RPMI8226 (cell line): ENCODE data around the gene ZNF536.
"Not testable (repeated sequence)": the region's sequence is repeated elsewhere in the genome, so short reads cannot be mapped to it uniquely, and the experiment has no call there.

Experiments used
- DNase-seq: peaks from one replicate; pipeline ENCODE4 v3.0.0-alpha.2; 2015

Gene ZNF536

DNA sequence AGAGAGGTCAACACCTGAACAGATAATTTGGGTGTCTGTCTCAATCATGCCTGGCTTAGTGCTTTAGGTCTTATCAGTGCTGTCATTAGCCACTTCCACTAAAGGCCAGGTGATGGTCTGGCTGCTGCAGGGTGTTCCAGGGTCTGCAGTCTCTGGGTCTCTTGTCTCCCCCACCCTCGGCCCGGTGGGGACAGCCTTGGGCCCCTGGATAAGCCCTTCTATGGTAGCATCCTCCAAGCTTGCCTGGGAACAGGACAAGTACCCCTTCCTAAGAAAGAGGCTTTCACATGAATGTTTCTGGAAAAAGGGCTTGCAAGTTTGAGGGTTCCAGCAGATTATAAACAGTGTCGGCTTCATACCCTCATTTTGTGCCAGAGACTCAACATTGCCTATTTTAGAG is 29.3 kb upstream of the ZNF536 start:
- DNase-seq = no peak

DNA sequence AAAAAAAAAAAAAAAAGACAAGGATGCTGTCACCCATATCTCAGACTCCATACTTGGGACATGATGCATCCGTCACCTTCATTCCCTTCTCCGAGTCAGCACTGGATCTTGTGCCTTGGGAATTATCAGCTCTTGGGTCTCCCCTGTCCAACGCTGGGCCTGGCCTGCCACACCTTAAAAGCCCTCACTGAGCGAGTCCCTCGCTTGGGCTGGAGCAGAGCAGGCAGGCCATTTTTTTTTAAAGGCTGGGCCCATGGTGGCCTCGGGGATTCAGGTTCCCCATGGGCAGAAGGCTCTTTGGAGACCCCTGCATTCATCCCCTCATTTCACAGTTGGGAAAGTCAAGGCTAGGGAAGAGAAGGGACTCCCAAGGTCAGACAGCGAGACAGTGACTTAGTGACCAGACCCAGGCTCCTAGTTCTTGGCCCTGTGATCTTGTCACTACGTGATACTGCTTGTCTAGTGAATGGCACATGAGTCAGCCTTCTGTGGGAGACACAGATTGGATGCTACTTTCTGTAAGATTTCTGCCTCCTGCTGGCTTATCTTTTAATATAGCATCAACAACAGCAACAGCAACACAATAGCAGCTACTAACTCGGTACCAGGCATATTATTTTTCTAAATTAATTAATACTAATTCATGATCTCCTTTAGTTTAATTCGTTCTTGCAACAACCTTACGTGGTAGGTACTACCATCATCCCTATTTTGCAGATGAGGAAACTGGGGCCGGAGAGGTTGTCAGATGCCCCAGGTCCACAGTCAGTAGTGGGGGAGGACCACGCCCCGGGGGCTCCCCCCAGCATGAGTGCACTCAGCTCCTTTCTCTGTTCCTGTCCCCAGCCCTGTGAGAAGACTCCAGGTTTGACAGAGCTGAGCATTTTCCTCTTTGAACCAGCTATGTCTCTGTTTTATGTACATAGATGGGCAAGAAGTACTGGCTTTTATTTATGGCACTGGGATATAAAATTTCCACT is 27.4 kb upstream of the ZNF536 start:
- DNase-seq = no peak

DNA sequence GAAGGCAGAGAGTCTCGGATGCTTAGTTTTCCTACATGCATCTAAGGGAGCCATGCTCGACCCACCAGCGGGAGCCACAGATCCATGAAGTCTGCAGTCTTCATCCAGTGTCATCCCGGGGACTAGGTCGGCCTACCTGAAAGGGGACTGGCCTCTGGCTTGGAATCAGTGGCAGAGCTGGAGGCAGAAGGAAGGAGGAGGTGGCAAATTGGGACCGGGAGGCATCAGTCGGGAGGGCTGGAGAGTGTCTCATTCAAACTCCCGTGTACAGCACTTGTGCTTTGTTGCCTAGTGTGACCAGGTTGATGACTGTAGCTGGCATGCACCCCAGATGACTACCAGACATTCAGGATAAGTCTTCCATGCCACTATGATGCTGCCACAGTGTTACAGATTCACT is 26.5 kb upstream of the ZNF536 start:
- no peak for DNase-seq

DNA sequence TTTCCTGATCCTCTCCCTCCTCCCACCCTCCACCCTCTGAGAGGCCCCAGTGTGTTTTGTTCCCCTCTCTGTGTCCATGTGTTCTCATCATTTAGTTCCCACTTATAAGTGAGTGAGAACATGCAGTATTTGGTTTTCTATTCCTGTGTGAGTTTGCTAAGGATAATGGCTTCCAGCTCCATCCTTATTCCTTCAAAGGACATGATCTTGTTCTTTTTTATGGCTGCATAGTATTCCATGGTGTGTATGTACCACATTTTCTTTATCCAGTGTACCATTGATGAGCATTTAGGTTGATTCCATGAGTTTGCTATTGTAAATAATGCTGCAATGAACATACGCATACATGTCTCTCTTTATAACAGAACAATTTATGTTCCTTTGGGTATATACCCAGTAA is 25.7 kb upstream of the ZNF536 start:
- not testable (repeated sequence) for DNase-seq

DNA sequence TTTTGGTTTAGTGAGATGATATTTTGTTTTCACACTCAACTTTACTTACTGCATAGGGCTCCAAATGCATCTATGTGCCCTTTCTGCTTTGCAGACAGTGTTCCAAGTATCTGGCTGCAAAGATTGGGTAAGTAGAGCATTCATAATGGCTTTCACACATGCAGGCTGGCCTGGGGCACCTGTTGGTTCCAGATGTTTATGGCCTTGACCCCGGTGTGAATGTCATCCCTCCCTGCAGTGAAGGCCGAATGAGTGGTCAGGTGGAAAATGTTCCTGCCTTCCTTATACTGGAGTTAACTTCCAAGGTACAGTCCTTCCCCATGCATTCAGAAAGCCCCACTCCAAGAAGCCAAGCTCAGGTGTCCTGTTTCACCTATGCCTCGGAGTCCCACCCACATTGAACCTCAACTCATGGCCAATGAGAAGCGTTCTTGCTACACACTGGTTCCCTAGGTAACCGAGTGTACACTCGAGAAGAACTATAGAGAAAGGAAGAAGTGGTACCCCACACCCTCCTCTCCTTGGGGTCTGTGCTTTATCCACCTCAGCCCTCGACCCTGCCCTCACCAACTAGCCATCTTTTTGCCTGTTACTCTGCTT is 23.0 kb upstream of the ZNF536 start:
- DNase-seq = no peak

DNA sequence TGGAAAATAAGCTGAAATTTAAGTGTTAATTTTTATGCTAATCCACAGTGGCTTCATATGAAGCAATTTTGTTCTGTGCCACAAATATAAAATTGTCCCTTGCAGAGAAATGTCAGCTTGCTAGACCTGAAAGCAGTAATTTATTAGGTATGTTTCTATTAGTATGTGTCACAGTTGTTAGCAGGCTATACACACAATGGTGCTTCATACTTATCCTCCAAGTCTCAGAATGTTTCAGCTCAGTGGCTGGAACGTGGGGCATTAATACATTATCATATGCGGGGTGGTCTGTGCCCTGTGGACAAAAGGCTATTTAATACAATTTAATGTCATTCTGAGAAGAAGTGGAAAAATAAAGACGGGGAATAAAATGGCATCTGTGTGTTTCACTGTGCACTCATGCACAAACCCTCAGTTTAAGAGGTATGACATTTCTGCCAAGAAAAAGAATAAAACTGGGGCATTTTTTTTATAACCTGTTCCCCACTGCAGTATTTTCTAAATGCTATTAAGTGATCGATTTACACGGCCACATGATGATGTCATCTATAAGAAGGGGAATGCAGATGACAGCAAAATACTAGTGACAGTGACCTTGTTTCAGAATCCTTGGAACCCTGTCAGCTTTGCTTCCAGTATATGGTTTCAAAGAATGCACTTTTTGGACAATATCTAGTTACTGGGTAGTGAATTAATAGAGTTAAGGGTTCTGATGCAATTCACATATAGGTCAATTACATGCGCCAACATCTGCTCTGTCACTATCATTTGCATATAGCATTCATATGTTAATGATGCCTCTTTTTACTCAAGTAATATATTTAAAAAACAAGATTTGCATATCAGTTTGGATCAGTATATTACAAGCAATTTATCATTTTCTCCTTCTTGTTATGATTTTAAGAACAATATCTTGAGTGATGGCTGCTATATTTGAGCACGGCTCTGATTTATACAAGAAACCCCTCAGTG is 21.2 kb upstream of the ZNF536 start:
- DNase-seq = no peak

DNA sequence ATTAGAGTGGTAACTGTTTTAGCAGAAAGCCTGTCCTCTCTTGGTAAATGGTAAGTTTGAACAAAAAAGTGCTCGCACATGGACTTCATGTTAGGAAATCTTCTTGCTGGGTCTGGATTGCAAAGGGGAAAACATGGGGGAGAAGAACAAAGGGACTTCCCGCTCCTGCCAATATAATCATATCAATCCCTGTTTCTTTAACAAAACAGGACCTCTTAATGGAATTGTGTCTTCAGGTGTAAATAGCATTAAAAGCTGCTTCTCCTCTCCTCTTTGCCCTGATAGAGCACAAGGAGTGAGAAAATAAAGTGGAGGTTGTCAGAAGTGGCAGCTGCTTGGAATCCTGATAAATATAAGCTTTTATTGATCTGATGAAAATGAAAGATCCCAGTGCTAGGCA is 20.4 kb upstream of the ZNF536 start:
- DNase-seq = no peak

DNA sequence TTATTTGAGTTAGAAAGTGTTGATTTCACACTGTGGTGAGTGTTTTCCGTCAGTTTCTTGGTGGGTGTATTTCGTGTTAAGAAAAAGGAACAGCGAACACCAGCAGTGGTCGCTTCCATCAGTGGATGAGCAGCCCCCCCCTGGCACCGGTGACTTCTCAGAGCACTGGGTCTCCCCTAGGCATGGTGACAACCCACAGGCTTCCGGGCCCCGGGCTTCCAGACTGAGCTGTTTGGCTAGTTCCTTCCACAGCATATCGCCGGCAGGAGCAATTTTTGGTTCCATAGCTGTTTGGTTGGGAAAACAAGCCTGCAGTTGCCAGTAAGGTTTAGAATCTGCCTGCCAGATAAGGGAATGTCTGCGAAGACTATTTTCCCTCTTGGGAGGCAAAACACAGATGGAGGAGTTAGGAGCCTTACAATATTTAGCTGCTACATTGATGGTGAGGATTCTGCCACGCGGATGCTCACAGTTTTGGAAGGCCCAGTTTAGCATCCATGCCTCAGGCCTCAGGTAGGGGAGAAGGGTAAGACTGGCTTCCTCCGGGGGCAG is 18.7 kb upstream of the ZNF536 start:
- DNase-seq = no peak

DNA sequence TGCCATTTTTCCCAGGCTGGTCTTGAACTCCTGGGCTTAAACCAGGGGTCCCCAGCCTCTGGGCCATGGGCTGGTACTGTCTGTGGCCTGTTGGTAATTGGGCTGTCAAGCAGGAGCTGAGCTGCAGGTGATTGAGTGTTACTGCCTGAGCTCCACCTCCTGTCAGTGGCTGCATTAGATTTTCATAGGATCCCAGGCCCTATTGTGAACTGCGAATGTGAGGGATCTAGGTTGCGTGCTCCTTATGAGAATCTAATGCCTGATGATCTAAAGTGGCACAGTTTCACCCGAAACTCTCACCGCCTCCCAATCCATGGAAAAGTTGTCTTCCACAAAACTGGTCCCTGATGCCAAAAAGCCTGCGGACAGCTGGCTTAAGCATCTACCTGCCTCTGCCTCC is 16.6 kb upstream of the ZNF536 start:
- no peak for DNase-seq

DNA sequence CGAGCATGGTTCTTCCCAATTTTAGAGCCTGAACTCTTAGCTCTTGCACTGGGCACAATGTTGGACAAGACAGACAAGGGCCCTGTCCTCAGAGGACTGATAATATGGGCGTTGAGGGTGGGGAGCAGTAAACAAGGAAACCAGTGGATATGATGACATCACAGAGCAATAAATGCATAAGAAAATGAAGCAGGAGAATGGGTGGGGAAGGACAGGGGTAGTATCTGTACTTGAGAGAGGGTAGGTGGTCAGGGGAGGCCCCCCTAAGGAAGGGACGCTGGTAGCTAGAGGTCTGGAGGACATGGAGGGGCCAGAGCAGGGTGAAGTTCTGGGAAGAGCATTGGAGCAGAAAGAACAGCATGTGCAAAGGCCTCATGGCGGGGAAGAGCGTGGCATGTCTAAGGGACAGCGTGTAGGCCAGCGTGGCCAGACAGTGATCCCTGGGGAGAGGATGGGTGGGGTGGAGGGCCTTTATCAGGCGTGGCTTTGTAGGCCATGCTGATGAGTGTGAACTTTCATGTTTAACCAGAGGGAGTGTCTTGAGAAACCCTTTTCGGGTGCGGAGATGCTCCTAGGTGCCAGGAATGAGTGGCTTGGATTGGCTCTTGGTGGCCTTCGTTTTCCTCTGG is 15.1 kb upstream of the ZNF536 start:
- DNase-seq = no peak

DNA sequence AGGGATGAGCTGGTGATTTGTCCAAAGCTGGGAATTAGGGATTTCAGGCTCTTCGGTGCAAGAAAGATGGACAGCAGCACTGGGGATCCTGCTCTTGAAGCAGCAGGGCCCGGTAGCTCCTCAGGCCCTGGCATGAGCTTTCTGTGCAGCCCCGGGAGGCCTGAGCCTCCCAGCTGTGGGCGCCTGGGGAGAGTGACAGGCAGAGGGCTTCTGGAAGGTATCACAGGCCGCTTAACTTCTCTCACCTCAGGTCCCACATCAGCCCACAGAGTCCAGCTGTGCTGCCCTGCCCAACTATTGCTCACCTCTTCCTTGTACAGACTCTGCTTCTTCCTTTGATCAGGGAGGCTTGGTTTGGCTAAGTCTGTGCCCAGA is 14.6 kb upstream of the ZNF536 start:
- no peak for DNase-seq

DNA sequence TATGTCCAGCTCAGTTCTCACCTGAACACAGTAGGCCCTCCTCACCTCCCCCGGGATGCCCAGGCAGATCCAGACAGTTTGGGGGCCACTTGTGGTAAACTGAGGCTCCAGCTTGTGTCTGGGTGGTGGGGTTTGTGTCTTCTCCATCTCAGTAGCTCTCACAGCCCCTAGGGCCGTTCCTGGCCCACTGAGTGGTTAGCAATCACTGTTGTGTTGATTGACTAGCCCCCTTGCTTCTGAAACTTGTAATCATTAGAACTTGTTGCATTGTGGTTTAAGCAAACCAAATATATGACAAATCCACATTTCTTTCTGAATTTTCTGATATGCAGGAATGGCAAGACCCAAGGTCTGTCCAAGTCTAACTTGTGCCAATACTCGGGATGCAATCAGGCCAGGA is 13.9 kb upstream of the ZNF536 start:
- no peak for DNase-seq

DNA sequence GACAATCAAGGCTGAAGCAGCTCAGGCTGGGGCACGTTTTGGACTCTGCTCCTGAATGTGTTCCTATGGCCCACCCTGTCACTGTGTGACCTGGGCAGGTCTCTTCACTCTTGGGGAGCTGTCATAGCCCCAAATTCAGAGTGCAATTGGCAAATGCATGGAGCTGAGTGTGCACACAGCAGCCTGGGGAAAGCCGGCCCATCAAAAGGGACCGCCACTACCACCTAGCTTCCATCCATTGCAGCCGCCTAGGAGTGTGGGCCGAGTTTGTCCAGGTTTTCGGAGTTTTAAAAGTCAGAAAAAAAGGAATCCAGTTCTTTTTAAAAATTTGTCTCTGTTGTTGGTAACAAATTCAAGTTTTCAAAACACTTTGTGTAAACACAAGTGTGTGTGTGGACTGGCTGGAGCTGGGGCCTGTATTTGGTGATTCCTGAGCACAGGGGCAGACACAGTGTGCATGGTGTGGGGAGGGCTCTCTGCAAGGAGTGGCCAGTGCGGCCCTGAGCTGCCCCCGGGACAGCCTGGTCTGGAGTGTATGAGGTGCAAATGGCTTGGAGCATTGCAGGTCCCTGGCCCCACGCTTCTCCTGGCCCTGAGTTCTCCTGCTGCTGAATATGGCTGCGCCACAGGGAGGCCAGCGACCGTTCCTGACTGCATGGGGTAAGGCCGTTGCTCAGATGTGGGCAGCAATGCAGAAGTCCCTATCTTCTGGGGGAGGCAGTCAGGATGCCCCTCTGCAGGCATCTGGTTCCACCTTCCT is 13.2 kb upstream of the ZNF536 start:
- no peak for DNase-seq

DNA sequence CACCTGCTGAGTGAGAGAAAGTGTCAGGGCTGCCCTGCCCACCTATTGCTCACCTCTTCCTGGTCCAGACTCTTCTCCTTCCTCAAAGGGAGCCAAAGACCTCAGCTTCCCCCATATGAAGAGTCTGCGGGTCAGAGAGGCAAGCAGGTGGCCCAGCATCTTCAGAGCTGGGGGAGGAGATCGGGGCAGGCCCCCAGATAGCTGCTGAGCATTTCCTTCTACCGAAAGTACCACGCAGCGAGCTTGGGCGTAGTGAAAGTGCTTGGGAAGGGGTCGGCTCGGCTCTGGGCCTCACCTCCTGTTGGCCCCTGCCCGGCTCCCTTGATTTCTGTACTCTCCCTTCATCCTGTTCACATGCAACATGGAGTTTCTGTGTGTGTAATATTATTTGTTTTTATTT is 12.2 kb upstream of the ZNF536 start:
- no peak for DNase-seq

DNA sequence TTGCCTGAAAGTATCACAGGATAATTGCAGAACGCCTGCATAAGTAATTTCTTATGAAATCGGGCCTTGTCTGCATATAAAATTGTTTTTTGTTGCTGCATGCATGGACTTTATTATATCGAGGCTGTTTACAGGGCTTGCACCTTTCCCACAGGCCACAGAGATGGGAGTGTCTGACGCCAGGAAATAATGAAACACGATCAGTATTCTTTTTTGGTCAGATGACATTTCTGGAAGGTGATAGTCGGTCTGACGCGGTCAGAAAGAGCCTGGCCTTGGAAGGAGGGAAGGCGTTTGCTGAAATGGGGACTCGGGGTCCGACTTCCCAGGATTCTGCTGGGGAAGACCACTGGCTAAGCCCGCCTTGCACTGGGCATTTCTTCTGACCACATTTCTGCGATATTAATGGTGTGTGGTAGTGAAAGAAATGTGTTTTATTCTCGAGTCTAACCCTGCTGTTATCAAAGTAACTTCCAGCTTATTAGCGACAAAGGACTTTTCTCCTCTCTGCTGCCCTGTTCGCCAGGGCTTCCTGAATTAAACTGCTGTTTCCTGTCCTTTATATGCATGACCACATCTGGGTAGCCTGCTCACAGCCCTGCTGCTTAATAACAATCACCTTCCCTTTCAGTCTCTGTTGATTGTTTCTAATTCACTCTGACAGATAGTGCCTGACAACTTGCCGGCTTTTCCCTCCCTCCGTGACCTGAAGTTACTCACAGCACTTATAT is 11.6 kb upstream of the ZNF536 start:
- DNase-seq = no peak

DNA sequence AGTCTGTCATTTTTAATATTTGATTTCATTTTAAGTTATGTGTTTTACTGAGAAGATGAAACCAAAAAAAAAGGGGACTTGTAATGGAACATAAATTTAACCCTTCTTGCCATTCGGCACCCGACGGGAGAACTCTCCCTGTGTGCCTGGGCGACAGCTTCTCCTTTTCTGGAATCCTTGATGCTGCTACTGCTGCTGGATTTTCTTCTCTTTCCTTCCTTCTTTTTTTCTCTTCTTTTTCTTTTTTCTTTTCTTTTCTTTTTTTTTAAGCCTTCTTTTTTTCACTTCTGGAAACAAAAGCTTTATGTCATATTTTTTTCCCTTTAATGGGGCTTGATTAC is 11.1 kb upstream of the ZNF536 start:
- no peak for DNase-seq

DNA sequence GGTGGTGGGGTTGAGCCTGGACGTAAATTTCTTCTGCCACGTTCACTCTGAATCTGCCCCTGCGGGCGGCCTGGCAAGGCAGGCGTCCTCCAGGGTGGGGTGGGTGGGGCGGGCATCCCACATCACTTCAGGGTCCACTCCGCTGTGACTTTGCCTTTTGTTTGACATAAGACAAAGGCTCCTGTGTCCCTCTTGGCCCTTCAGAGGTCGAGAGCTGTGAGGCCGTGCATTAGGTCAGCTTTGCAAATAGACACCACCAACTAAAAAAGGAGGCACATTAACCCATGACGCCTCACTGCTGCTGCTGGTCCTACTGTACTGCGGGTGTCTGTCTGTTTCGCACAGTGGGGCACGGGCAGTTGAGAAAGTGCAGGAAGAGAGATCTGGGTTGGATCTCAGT is 10.5 kb upstream of the ZNF536 start:
- no peak for DNase-seq

DNA sequence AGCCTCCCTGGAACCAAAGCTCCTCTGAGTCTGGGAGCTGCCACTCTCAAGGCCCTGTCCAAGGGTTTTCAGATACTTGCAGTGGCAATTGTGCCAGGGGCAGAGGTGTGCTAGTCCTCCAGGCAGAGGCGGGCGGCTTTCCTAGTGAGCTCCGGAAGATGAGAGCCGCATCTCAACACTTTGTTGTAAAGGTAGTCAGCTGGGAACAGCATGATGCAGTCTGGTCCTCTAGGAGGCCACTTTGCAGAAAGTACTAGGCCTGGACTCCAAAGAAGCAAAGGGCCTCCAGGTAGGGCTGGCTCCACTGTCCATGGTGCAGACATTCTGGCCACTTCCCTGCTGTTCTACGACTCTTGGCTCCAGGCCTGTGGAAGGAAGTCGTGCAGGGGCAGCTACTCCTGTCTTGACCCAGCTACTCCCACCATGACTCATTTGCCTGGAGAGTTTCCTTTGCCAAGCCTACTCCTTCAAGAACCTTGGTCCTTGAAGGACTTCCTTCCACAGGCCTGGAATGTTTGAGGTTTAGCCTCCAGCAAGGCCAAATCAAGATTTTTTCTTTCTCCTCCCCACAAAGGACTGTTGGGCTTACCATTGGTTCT is 9.9 kb upstream of the ZNF536 start:
- DNase-seq = no peak

DNA sequence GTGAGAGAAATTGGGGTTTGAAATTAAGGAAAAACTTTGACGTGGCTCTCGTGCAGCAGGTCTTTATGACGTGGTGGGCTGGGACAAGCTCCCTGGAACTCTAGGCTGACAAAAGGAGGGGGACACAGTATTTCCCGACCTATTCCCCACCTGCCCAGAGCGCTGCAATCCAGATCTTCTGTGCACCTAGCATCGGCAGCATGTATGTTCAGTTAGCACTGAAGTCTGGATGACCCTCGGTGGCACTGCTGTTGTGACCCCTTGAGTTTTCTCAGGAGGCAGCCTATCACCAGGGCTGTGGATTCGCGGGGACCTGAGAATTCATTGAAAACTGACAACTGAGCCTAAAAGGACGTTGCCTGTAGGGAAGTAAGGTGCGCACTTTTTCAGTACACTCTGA is 9.1 kb upstream of the ZNF536 start:
- no peak for DNase-seq

DNA sequence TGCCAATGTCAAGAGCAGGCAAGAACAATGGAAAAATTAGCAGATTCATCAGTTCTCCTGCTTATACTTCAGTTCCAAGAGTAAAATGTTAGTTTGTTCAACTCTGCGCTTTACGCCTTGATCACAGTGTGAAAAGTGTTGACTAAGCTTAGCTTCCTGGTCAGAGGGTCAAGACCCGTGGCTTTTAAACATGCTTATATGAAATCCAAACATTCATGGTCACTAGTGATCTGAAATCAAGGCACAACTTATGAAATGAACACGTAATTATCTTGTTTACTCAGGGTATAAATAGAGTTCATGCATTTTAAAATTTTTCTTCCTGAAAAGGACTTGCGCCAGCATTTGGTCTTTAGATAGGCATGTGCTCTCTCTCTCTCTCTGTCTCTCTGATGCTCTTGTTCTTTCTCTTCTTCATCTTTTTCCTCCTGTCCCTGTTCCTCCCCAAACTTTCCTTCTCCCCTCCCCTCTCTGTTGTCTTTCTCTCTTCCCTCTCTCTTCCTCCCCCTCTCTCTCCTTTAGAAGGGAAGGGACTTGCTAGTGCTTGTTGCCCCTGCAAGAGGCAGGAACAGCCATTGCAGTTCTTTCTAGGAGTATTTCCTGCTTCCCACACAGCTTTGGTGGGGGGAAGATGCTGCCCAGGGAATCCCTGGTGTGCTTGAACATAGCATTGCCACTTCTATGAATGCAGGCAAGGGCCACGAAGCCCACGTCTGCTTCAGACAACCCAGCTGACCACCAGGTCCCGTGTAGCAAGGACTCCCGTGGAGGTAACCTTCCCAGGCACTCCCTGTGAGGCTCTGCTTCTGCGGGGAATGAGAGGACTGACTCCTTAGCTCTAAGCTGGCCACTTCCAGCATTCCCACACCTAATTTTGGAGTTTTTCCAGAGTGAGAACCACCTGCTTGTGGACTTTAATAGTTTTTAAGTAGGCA is 7.1 kb upstream of the ZNF536 start:
- DNase-seq = no peak
